Loucy (cell line): Measurements from ENCODE around the gene SEC23IP.

ENCODE experiments used
- H2AFZ ChIP-seq: fragments of 200-600 bp; sonication (generic); 2 replicates; pipeline ENCODE4 v1.6.0; 2016; ENCODE audit warnings: antibody characterized with exemption, mild to moderate bottlenecking, low read length, moderate library complexity
- H3F3A ChIP-seq: fragments of 200-600 bp; 2 replicates; pipeline ENCODE4 v1.6.0; 2016; ENCODE audit warnings: antibody characterized with exemption, low read depth, mild to moderate bottlenecking
- H3K27me3 ChIP-seq: fragments of 200-600 bp; sonication (generic); 2 replicates; pipeline ENCODE4 v1.6.1; 2014; ENCODE audit warnings: low read length, mild to moderate bottlenecking; ENCODE audit not compliant: insufficient read depth, poor library complexity, severe bottlenecking
- H3K36me3 ChIP-seq: fragments of 200-600 bp; sonication (generic); 2 replicates; pipeline ENCODE4 v1.6.1; 2016; ENCODE audit warnings: low read length; ENCODE audit not compliant: insufficient read depth
- H3K4me1 ChIP-seq: fragments of 200-600 bp; sonication (generic); 2 replicates; pipeline ENCODE4 v1.5.1; 2014; ENCODE audit warnings: low read length, mild to moderate bottlenecking; ENCODE audit not compliant: insufficient read depth, poor library complexity, severe bottlenecking
- H3K4me2 ChIP-seq: fragments of 200-600 bp; sonication (generic); 2 replicates; pipeline ENCODE4 v1.6.0; 2014; ENCODE audit warnings: antibody characterized with exemption, low read length, low read depth, mild to moderate bottlenecking; ENCODE audit not compliant: poor library complexity, severe bottlenecking
- H3K4me3 ChIP-seq: fragments of 200-600 bp; sonication (generic); 2 replicates; pipeline ENCODE4 v1.5.1; 2014; ENCODE audit warnings: low read length, mild to moderate bottlenecking, mixed read lengths; ENCODE audit not compliant: poor library complexity, severe bottlenecking
- H3K79me2 ChIP-seq: fragments of 200-600 bp; sonication (generic); 2 replicates; pipeline ENCODE4 v1.6.1; 2014; ENCODE audit warnings: low read length; ENCODE audit not compliant: insufficient read depth
- H3K9ac ChIP-seq: fragments of 200-600 bp; sonication (generic); 2 replicates; pipeline ENCODE4 v1.6.0; 2014; ENCODE audit warnings: mild to moderate bottlenecking, low read depth, low read length, moderate library complexity; ENCODE audit not compliant: poor library complexity, severe bottlenecking
- H3K9me2 ChIP-seq: fragments of 200-600 bp; sonication (generic); replicated peaks from 2 replicates; pipeline ENCODE4 v1.6.1; 2016; ENCODE audit warnings: low read depth, low read length, mixed read lengths
- H3K9me3 ChIP-seq: fragments of 200-600 bp; sonication (generic); 2 replicates; pipeline ENCODE4 v1.6.1; 2014; ENCODE audit warnings: mild to moderate bottlenecking, antibody characterized with exemption, low read length, low read depth; ENCODE audit not compliant: insufficient read depth
- H4K20me1 ChIP-seq: fragments of 200-600 bp; sonication (generic); 2 replicates; pipeline ENCODE4 v1.6.0; 2014; ENCODE audit warnings: antibody characterized with exemption, low read length, mild to moderate bottlenecking; ENCODE audit not compliant: insufficient read depth, poor library complexity, severe bottlenecking
- CTCF ChIP-seq: fragments of 200-600 bp; sonication (generic); conservative IDR thresholded peaks from 2 replicates; pipeline ENCODE4 v1.5.1; 2014; ENCODE audit warnings: mild to moderate bottlenecking, antibody characterized with exemption, low read length
- EZH2phosphoT487 ChIP-seq: fragments of 200-600 bp; IDR thresholded peaks from 2 replicates; pipeline ENCODE4 v1.6.1; 2018; ENCODE audit warnings: antibody characterized with exemption, mild to moderate bottlenecking, moderate library complexity, borderline replicate concordance

The SEC23IP gene

GRCh38 chr10:119967066-119967465, 74.5 kb downstream of the SEC23IP start:
- TF ChIP-seq CTCF (no peak), EZH2phosphoT487 (no peak)
- Histone ChIP-seq H3K4me2 (no peak overlapping the region), H3K36me3 (no peaks in the 10 kb centered on the region), H3K9me3 (no peaks in the 10 kb centered on the region), H3F3A (no peaks in the 10 kb centered on the region), H3K79me2 (no peaks in the 10 kb centered on the region), H3K9me2 (no peaks in the 10 kb centered on the region), H3K4me3 (no peak overlapping the region), H4K20me1 (no peaks in the 10 kb centered on the region), H3K9ac (no peak overlapping the region), H3K4me1 (no peaks in the 10 kb centered on the region), H3K27me3 (no peaks in the 10 kb centered on the region), H2AFZ (no peak overlapping the region)

- Histone ChIP-seq H3K9ac (no peak overlapping the region), H3K4me1 (no peaks in the 10 kb centered on the region), H2AFZ (no peak overlapping the region), H3K27me3 (no peaks in the 10 kb centered on the region), H3K9me2 (no peaks in the 10 kb centered on the region), H3K4me2 (no peak overlapping the region), H3K4me3 (no peak overlapping the region), H3F3A (no peaks in the 10 kb centered on the region), H3K79me2 (no peaks in the 10 kb centered on the region), H3K9me3 (no peaks in the 10 kb centered on the region), H4K20me1 (no peaks in the 10 kb centered on the region), H3K36me3 (no peaks in the 10 kb centered on the region)
- TF ChIP-seq CTCF: no peak
- no peak for TF ChIP-seq EZH2phosphoT487
Observed at GRCh38 chr10:119969609-119970008, 77.1 kb downstream of the SEC23IP start.

GRCh38 chr10:119970107-119970506, 77.6 kb downstream of the SEC23IP start:
- Histone ChIP-seq H3K79me2 (no peaks in the 10 kb centered on the region), H3K9me2 (no peaks in the 10 kb centered on the region), H3K27me3 (no peaks in the 10 kb centered on the region), H3K9ac (no peak overlapping the region), H4K20me1 (no peaks in the 10 kb centered on the region), H3K36me3 (no peaks in the 10 kb centered on the region), H3K4me3 (no peak overlapping the region), H3K4me2 (no peak overlapping the region), H3K9me3 (no peaks in the 10 kb centered on the region), H3K4me1 (no peaks in the 10 kb centered on the region), H3F3A (no peaks in the 10 kb centered on the region), H2AFZ (no peak overlapping the region)
- TF ChIP-seq EZH2phosphoT487: no peak
- no peak for TF ChIP-seq CTCF
